ENCODE results near the gene PCDHGA8.
"Not testable (repeated sequence)": the region's sequence is repeated elsewhere in the genome, so short reads cannot be mapped to it uniquely, and the experiment has no call there.

Gene PCDHGA8

GRCh38 chr5:141403387-141403786, 11.0 kb downstream of the PCDHGA8 start:
- no peak for DNase-seq (ENCODE audit: low spot score)

GRCh38 chr5:141407790-141408505, 15.5 kb downstream of the PCDHGA8 start, which contains the start of gene PCDHGB6:
TSS of gene PCDHGB6 (plus strand) at chr5:141408021. CDS start at chr5:141408203, 182 bp downstream.
- DNase-seq (ENCODE audit: low spot score), result peak; percentile 34

GRCh38 chr5:141409598-141410306, 17.3 kb downstream of the PCDHGA8 start:
- DNase-seq (ENCODE audit: low spot score), result no peak

GRCh38 chr5:141411575-141411974, 19.1 kb downstream of the PCDHGA8 start:
- peak; percentile 24 for DNase-seq (ENCODE audit: low spot score)

GRCh38 chr5:141412854-141413539, 20.6 kb downstream of the PCDHGA8 start, which contains the start of gene PCDHGA10:
TSS of gene PCDHGA10 (plus strand) at chr5:141412987. CDS start at chr5:141413176, 189 bp downstream.
- peak; percentile 59 for DNase-seq (ENCODE audit: low spot score)

- DNase-seq (ENCODE audit: low spot score), result no peak
These were observed 21.2 kb downstream of the PCDHGA8 start for GRCh38 chr5:141413540-141414069.

GRCh38 chr5:141414548-141415274, 22.3 kb downstream of the PCDHGA8 start:
- not testable (repeated sequence) for DNase-seq (ENCODE audit: low spot score)

GRCh38 chr5:141415275-141415618, 22.8 kb downstream of the PCDHGA8 start:
- DNase-seq (ENCODE audit: low spot score), result not testable (repeated sequence)

- DNase-seq (ENCODE audit: low spot score), result peak; percentile 33
These were observed 25.2 kb downstream of the PCDHGA8 start, which contains the start of gene PCDHGB7 for GRCh38 chr5:141417494-141418172. TSS of gene PCDHGB7 (plus strand) at chr5:141417677. CDS start at chr5:141417860, 183 bp downstream.

GRCh38 chr5:141419074-141419880, 26.8 kb downstream of the PCDHGA8 start:
- DNase-seq (ENCODE audit: low spot score), result no peak

GRCh38 chr5:141420855-141421488, 28.5 kb downstream of the PCDHGA8 start, which contains the start of gene PCDHGA11:
TSS of gene PCDHGA11 (plus strand) at chr5:141421051. CDS start at chr5:141421228, 177 bp downstream.
- peak; percentile 44 for DNase-seq (ENCODE audit: low spot score)

GRCh38 chr5:141421489-141421855, 29.0 kb downstream of the PCDHGA8 start:
- DNase-seq (ENCODE audit: low spot score), result no peak

- DNase-seq (ENCODE audit: low spot score), result no peak
These were observed 30.4 kb downstream of the PCDHGA8 start for GRCh38 chr5:141422742-141423291.

- DNase-seq (ENCODE audit: low spot score), result no peak
These were observed 35.5 kb downstream of the PCDHGA8 start for GRCh38 chr5:141427783-141428426.

- peak; percentile 14 for DNase-seq (ENCODE audit: low spot score)
These were observed 38.1 kb downstream of the PCDHGA8 start, which contains the start of gene PCDHGA12 for GRCh38 chr5:141430332-141431113. TSS of gene PCDHGA12 (plus strand) at chr5:141430507. CDS start at chr5:141430760, 253 bp downstream.

GRCh38 chr5:141431286-141431685, 38.9 kb downstream of the PCDHGA8 start:
- DNase-seq (ENCODE audit: low spot score), result no peak

- not testable (repeated sequence) for DNase-seq (ENCODE audit: low spot score)
These were observed 39.9 kb downstream of the PCDHGA8 start for GRCh38 chr5:141432308-141432707.

- not testable (repeated sequence) for DNase-seq (ENCODE audit: low spot score)
These were observed 40.3 kb downstream of the PCDHGA8 start for GRCh38 chr5:141432726-141433125.
